Upper lobe of left lung (tissue), 6 donors: Measurements from ENCODE around the gene IL13RA1. TPM values are rescaled to one million over a fixed set of nuclear protein-coding genes. Genes with fewer than 3 reads are reported as not detected.
"Not testable (repeated sequence)": the region's sequence is repeated elsewhere in the genome, so short reads cannot be mapped to it uniquely, and the experiment has no call there.

Source experiments
- ATAC-seq, 2 donors: fragments of 200-7000 bp; cut with Tn5 transposase; one replicate each; pipeline ENCODE4 v1.9.1; 2022; ENCODE audit warnings: mild to moderate bottlenecking in 2 of 2, moderate library complexity in 2 of 2; ENCODE audit not compliant: low FRiP score in 2 of 2
- DNase-seq, 2 donors: peaks; one replicate each; pipeline ENCODE4 v3.0.0-alpha.2; 2019 to 2020
- H3K27ac ChIP-seq, 4 donors: fragments of 200-600 bp; sonication (generic); one replicate each; pipeline ENCODE4 v1.5.1; 2016 to 2019
- H3K27me3 ChIP-seq, 4 donors: fragments of 200-600 bp; sonication (generic); one replicate each; pipeline ENCODE4 v1.5.1; 2017 to 2019
- H3K36me3 ChIP-seq, 4 donors: fragments of 200-600 bp; sonication (generic); one replicate each; pipeline ENCODE4 v1.5.1; 2016 to 2019
- H3K4me1 ChIP-seq, 4 donors: fragments of 200-600 bp; sonication (generic); one replicate each; pipeline ENCODE4 v1.5.1; 2018 to 2019
- H3K4me3 ChIP-seq, 4 donors: fragments of 200-600 bp; sonication (generic); one replicate each; pipeline ENCODE4 v1.5.1; 2017 to 2019; ENCODE audit warnings: mild to moderate bottlenecking in 2 of 4, moderate library complexity in 1 of 4
- H3K9me3 ChIP-seq, 4 donors: fragments of 200-600 bp; sonication (generic); one replicate each; pipeline ENCODE4 v1.5.1; 2018 to 2019
- EP300 ChIP-seq, 4 donors: sonication (generic); formaldehyde crosslinking; IDR thresholded peaks; one replicate each; pipeline ENCODE4 v1.5.1; 2017; ENCODE audit warnings: antibody characterized with exemption in 4 of 4, control low read depth in 2 of 4
- POLR2A ChIP-seq, 4 donors: fragments of 450-650 bp; IDR thresholded peaks; one replicate each; pipeline ENCODE4 v1.5.1; 2016 to 2017; ENCODE audit warnings: antibody characterized with exemption in 4 of 4, mild to moderate bottlenecking in 2 of 4
- POLR2AphosphoS5 ChIP-seq, 2 donors: sonication (generic); formaldehyde crosslinking; IDR thresholded peaks; one replicate each; pipeline ENCODE4 v1.5.1; 2017; ENCODE audit warnings: antibody characterized with exemption in 2 of 2
- WGBS, 2 donors: methylation state at CpG; one replicate each; pipeline ENCODE4 v1.1.5; 2017 to 2018; 5-methylcytosine and 5-hydroxymethylcytosine counted together
- total RNA-seq, 6 donors: library from RNA; depleted of rRNA in 4 of 6; stranded (reverse); fragments of >200 nt in 4 of 6; gene quantifications; one replicate each; pipeline versions ENCODE4 v1.1.0 to v1.2.1, GENCODE V29; 2016 to 2021
- TF ChIP-seq, protein P1 (sequence below), 6 experiments: fragments of 450-650 bp in 4 of 6; fragments of 200-600 bp in 2 of 6; sonication (generic) in 2 of 6; IDR thresholded peaks; one replicate each; pipeline ENCODE4 v1.5.1; 2016 to 2019; ENCODE audit warnings: antibody characterized with exemption in 6 of 6
- donor health status: DM: no; HTN: no; CAD: no; lungs with moderate emphysema.
- donor health status: DM: no; HTN: yes; CAD: no; lungs with severe emphysema.

The IL13RA1 gene
- total RNA-seq, 6 donors from 2014 or later: 22.4 to 83.3 (median 67.0) TPM

GRCh38 chrX:118706681-118707080 lies 20.7 kb upstream of the IL13RA1 start:
- Histone ChIP-seq H3K27ac (no peak overlapping the region), H3K36me3 (no peaks in the 10 kb centered on the region), H3K4me1 (no peaks in the 10 kb centered on the region), H3K9me3 (no peaks in the 10 kb centered on the region), H3K27me3 (no peaks in the 10 kb centered on the region), H3K4me3 (no peak overlapping the region)
- WGBS, 2 donors: 75 to 83% methylated on average over 4 of the region's 4 CpGs
- ATAC-seq: no peak
- no peak for DNase-seq
- no peak for TF ChIP-seq POLR2A (IDR thresholded peaks at IDR 0.05)
- TF ChIP-seq EP300 (IDR thresholded peaks at IDR 0.05): no peak
- no peak for TF ChIP-seq POLR2AphosphoS5 (IDR thresholded peaks at IDR 0.05)
- TF ChIP-seq, protein P1, sequence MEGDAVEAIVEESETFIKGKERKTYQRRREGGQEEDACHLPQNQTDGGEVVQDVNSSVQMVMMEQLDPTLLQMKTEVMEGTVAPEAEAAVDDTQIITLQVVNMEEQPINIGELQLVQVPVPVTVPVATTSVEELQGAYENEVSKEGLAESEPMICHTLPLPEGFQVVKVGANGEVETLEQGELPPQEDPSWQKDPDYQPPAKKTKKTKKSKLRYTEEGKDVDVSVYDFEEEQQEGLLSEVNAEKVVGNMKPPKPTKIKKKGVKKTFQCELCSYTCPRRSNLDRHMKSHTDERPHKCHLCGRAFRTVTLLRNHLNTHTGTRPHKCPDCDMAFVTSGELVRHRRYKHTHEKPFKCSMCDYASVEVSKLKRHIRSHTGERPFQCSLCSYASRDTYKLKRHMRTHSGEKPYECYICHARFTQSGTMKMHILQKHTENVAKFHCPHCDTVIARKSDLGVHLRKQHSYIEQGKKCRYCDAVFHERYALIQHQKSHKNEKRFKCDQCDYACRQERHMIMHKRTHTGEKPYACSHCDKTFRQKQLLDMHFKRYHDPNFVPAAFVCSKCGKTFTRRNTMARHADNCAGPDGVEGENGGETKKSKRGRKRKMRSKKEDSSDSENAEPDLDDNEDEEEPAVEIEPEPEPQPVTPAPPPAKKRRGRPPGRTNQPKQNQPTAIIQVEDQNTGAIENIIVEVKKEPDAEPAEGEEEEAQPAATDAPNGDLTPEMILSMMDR (IDR thresholded peaks at IDR 0.05): no peak

DNA sequence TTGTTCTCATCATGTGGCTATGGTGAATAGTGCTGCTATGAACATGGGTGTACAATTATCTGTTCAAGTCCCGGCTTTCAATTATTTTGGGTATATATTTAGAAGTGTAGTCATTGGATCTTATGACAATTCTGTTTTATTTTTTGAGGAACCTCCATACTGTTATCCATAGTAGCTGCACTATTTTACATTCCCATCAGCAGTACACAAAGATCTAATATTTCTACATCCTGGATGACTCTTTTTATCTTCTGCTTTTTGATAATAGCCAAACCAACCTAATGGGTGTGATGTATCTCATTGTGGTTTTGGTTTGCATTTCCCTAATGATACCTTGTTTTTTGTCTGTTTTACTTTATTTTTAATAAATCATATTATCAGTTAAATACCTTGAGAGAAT lies 12.9 kb upstream of the IL13RA1 start:
- ATAC-seq: no peak
- no peaks in the 10 kb centered on the region for H3K27me3 ChIP-seq
- H3K4me1 ChIP-seq: no peaks in the 10 kb centered on the region
- TF ChIP-seq POLR2AphosphoS5 (IDR thresholded peaks at IDR 0.05): no peak
- no peak for DNase-seq
- H3K9me3 ChIP-seq: no peaks in the 10 kb centered on the region
- H3K36me3 ChIP-seq: no peaks in the 10 kb centered on the region
- WGBS, 2 donors: 67 to 94% methylated on average over 1 of the region's 1 CpG
- H3K27ac ChIP-seq: no peak overlapping the region
- no peak overlapping the region for H3K4me3 ChIP-seq

- not testable (repeated sequence) for H3K4me1 ChIP-seq, H3K9me3 ChIP-seq, H3K4me3 ChIP-seq, DNase-seq, H3K27me3 ChIP-seq, H3K36me3 ChIP-seq, ATAC-seq, H3K27ac ChIP-seq
- 82 to 95% methylated on average over 14 of the region's 14 CpGs for WGBS, 2 donors
These were observed 11.5 kb upstream of the IL13RA1 start for GRCh38 chrX:118715917-118716316.

DNA sequence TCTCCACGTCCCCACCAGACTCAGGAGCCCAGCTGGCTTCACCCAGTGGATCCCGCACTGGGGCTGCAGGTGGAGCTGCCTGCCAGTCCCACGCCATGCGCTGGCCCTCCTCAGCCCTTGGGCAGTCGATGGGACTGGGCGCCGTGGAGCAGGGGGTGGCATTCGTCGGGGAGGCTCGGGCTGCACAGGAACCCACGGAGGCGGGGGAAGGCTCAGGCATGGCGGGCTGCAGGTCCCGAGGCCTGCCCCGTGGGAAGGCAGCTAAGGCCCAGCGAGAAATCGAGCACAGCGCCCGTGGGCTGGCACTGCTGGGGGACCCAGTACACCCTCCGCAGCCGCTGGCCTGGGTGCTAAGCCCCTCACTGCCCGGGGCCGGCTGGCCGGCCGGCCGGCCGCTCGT lies 10.6 kb upstream of the IL13RA1 start:
- H3K36me3 ChIP-seq, H3K27me3 ChIP-seq, H3K4me1 ChIP-seq, ATAC-seq, H3K4me3 ChIP-seq, H3K9me3 ChIP-seq: not testable (repeated sequence)
- peak overlapping the region; percentile 48 to 75 (median 60) for H3K27ac ChIP-seq
- 92% methylated on average over 22 of the region's 28 CpGs; no CpG with 5 or more reads in 1 of the 2 donors for WGBS, 2 donors
- peak in 1 of 2 donors; percentile 15 for DNase-seq

- no peak for DNase-seq
- H3K27ac ChIP-seq: peak overlapping the region; percentile 48 to 79 (median 74)
- TF ChIP-seq POLR2AphosphoS5 (IDR thresholded peaks at IDR 0.05): no peak
- peak in 1 of 4 donors; percentile 6 for TF ChIP-seq EP300 (IDR thresholded peaks at IDR 0.05)
- no peaks in the 10 kb centered on the region for H3K4me1 ChIP-seq
- no peaks in the 10 kb centered on the region for H3K9me3 ChIP-seq
- ATAC-seq: peak in 1 of 2 donors; percentile 90
- no peak overlapping the region for H3K4me3 ChIP-seq
- no peaks in the 10 kb centered on the region for H3K36me3 ChIP-seq
- H3K27me3 ChIP-seq: no peaks in the 10 kb centered on the region
- 78 to 79% methylated on average over 13 of the region's 13 CpGs for WGBS, 2 donors
These were observed 9.6 kb upstream of the IL13RA1 start for GRCh38 chrX:118717678-118718391.

GRCh38 chrX:118718737-118719136 lies 8.7 kb upstream of the IL13RA1 start:
- DNase-seq (no peak), ATAC-seq (peak; percentile 53 to 83)
- TF ChIP-seq POLR2AphosphoS5 (IDR thresholded peaks at IDR 0.05) (peak in 1 of 2 donors; percentile 42), POLR2A (IDR thresholded peaks at IDR 0.05) (no peak), EP300 (IDR thresholded peaks at IDR 0.05) (no peak)
- TF ChIP-seq, protein P1 (IDR thresholded peaks at IDR 0.05): no peak
- Histone ChIP-seq H3K27ac (peak overlapping the region; percentile 48 to 79 (median 74)), H3K36me3 (no peaks in the 10 kb centered on the region), H3K9me3 (no peaks in the 10 kb centered on the region), H3K4me1 (no peaks in the 10 kb centered on the region), H3K27me3 (no peaks in the 10 kb centered on the region), H3K4me3 (no peak overlapping the region)
- 46 to 69% methylated on average over 1 to 2 of the region's 2 CpGs for whole genome bisulfite sequencing, 2 donors
